Hematopoietic multipotent progenitor cell treated with erythropoietin and hydrocortisone succinate and interleukin-3 and kit ligand, for 6 days (in vitro differentiated cells): Measurements from ENCODE around the gene ZNF581.
A peak's percentile ranks its signal among the peaks of the same experiment; 100 is the strongest.

Experiments used
- DNase-seq: peaks from one replicate; pipeline ENCODE4 v3.0.0-alpha.2; 2015

Gene ZNF581

DNA sequence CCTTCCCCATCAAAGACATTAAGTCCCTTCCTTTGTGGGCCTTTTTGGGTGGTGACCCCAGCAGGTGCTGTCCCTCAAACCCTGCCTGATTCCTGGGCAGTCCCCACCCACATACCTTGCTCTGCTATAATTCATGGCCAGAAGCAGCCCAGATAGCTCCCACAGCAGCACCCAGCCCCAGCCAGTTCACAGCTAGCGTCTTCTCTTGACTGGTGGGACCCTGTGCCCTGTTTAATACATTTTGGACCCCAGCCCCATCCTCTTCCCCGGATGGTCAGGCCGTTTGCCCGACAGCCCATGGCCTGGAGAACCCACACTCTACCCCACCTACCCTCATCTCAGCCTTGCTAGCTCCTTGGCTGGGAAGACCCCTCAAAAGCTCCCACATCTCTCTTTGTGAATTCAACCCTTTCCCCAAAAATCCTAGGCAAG lies 6.7 kb downstream of the ZNF581 start:
- DNase-seq: no peak

DNA sequence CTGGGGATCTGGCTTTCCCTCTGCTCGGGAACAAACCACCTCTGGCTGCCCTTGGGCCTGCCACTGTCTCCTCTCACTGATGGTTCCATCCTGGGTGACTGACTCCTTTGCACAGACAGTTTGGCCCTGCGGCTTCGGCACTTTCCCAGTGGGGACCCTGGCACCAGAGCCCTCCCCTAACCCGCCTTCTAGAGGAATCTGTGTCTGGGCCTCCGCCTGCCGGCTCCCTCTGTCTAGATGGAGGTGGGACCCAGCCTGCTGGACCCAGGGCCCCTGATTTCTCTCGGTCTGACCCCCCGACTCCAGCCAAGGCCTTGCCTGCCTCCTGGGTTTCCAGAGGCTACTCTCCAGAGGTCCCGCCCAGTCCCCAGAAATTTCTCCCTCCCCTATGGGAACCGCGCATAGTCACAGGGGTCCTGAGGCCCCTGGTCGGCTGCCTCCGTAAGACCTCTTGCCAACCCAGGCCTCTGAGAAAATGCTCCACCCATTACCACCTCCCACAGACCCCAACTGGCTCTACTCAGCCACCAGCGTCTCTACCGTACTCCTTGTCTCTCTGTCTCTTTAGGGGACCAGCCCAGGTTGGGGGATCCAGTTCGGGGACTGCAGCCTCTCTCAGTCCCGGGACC lies 7.3 kb downstream of the ZNF581 start:
- DNase-seq: no peak

DNA sequence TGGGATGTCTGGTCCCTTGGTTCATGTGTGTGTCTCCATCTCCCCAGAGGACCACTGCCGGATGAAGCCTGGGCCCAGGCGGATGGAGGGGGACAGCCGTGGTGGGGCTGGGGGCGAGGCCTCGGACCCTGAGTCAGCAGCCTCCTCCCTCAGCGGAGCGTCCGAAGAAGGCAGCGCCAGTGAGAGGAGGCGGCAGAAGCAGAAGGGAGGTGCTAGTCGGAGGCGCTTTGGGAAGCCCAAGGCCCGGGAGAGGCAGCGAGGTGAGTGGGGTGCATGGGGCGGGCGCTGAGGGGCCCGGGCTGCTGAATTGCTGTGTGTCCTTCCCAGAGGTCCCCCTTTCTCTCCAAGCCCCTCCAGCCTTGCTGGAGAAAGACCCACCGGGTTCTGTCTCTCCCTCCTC lies 7.8 kb downstream of the ZNF581 start:
- no peak for DNase-seq

DNA sequence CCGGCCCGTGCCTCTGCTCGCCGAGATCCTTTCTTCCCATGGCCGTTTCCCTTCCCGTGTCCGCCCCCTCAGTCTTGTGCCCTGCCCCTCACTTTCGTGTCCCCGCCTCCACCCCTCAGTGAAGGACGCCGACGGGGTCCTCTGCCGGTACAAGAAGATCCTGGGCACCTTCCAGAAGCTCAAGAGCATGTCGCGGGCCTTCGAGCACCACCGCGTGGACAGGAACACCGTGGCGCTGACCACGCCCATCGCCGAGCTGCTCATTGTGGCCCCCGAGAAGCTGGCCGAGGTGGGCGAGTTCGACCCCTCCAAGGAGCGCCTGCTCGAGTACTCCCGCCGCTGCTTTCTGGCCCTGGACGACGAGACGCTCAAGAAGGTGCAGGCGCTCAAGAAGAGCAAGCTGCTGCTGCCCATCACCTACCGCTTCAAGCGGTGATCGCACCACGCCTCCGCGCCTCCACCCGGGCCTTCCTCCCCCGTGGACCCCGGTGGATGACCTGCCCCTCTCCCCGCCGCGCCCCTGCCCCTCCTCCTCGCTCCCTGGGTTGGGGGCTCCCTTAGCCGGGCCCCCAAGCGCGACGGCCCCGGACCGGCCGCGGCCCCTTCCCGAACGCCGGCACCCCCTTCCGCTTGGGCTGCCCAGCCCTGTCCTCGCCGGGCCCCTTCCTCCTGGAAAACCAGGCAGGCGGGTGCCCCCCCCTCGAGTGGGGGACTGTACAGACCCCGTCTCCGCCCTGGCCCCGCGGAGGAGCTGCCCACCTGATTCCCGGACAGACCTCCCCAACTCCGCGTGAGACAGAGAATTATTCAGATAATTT lies 9.1 kb downstream of the ZNF581 start:
- no peak for DNase-seq

DNA sequence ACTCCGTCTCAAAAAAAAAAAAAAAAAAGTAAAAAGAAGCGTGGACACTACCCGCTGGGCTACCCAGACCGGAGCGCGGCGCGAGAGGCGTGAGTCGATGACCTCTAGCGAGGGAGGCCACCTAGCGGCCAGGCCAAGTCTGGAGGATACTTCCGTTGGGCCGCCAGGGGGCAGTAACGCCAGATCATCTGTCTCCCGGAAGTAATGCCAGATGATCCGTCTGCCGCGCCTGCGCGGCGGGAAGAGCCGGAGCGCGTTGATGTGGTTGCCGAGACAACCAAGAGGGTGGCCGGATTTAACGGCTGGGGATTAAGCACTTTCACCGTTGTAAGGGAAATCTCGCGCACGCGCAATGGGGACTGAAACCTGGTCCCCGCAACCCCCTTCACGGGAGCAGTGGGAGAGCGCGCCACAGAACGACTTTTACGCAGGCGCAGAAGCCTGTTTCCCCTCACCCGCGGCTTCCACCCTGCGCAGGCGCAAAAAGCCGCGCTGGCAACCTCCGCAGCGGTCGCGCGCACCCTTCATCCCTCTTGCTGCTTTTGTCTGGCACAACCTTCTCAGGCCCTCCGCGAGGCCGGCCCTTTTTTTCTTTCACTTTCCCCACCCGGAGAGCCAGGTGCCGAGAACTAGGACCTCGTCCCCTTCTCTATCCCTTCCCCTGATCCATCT lies 10.3 kb downstream of the ZNF581 start:
- peak; percentile 99 for DNase-seq

DNA sequence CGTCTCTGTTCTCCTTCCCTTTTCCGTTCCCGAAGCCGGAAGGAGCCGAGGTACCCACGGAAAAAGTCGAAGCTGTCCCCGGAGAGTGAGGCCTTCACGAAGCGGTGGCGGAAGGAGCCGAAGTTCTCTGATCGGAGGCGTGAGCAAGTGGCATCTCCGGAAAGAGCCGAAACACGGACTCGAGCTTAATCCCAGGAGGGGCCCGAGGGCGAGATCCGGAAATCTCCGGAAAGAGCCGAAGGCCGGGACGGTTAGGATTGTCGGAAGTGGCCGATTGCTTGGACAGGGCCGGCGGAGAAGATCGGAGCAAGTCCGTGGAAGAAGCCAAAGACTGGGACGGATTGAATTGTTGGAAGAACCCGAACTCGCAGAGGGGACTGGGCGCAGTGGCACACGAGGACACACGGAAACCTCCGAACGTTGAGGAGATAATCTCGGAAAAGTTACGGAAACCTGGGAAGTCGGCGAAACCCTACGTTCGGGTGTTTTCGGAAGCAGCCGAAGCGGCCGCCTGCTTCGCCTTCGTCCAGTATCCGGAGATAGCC lies 10.9 kb downstream of the ZNF581 start:
- peak; percentile 100 for DNase-seq

DNA sequence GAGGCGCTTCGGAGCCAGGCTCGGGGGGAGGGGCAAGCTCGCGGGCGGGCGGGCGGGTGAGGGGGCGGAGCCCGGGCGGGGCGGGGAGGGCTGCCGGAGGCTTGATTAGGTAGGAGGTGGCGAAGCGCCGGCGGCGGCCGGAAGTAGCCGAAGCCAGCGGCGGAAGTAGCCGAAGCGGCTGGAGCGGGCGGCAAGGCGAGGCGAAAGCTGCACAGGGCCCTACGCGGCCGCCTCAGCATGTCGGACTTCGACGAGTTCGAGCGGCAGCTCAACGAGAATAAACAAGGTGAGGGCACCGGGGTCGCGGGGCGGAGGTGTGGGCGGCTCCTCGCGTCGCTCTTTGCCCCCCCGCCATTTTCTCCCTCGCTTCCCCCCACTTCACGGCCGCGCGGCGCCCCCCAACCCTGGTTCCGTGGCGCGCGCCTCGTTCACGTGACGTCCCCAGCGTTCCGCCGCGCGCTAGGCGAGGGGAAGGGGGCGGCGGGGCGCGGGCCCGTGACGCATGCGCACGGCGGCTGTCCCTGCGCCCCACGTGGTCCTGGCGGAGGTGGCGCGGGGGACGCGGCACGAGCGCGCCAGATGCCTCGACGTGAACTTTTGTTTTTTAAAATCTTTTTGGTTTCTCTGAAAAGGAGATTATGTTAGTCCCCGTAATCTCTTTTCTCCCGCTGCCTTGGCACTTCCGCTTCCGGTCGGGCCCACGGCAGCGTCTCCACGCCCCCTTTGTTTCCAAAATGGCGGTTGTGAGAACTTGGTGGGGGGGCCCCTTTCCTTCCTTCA lies 11.6 kb downstream of the ZNF581 start, which contains the start of gene U2AF2:
TSS of gene U2AF2 (plus strand) at position 168 of the 780 bp plus-strand sequence. CDS start at position 238, 70 bp downstream.
- peak; percentile 96 for DNase-seq

DNA sequence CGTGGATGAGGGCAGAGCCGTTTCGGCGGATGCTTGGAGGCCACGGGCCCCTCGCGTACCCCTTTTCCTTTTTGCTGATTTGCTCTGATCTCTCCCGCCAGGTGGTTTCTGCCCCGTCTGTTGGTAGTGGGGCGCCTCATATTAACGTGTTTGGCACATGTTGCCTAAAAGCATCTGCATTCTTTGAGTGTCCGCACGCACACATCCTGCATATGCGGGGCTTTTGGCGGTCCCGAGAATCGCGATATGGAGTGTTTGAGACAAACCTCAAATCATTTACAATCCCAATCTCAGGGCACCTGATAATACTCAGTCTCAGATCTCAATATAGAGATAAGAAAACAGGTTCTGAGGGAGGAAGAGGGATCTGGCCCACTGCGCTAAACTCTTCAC lies 12.2 kb downstream of the ZNF581 start:
- no peak for DNase-seq

DNA sequence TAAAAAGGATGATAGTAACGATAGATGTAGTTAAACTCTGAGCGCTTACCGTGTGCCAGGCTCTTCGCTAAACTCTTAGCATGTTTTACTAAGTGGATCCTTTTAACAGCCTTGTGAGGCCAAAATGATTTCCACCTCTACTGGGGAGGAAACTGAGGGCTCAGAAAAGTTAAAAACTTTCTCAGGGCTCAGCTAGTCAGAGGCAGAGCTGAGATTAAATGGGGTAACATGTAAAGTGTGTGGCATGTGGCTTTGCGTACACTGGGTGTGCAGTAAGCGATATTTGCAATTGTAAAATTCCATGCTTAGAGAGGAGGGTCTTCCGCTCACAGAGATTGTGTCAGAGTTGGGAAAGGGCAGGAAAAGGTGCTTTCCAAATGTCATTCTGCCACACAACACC lies 13.1 kb downstream of the ZNF581 start:
- DNase-seq: no peak

DNA sequence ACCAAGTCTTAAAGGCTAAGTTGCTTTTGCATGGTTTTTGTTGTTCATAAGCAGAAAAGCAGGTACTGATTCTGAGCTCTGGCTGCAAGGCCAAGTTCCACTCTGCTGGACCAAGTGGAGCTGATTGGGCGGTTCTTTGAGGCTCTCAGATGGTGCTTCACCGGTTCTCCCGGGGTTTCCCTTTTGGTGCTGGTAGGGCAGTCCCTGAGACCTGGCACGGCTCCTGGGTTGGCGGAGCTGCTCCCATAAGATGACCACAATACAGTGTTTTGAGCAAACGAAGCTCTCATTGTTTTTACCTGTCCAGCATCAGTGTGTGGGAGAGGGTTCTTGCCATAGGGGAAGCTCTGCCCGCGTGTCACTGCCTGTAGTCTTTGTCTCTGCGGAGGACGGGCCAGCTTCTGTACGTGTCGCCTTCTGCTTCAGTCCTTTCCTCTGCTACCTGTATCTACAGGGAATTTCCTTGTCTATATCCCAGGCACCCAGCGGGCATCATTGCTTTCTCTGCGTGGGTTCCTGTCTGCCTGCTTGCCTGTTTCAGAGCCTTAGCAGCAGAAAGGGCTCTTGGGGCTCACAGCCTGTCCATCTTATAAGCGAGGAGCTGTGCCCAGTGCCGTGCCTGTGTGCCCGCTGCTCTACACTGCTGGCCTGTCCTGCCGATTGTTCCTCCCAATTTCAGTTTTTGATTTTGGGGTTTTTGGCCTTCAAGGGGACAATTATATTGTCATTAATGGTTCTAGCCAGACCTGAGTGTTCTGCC lies 13.7 kb downstream of the ZNF581 start:
- DNase-seq: peak; percentile 32

DNA sequence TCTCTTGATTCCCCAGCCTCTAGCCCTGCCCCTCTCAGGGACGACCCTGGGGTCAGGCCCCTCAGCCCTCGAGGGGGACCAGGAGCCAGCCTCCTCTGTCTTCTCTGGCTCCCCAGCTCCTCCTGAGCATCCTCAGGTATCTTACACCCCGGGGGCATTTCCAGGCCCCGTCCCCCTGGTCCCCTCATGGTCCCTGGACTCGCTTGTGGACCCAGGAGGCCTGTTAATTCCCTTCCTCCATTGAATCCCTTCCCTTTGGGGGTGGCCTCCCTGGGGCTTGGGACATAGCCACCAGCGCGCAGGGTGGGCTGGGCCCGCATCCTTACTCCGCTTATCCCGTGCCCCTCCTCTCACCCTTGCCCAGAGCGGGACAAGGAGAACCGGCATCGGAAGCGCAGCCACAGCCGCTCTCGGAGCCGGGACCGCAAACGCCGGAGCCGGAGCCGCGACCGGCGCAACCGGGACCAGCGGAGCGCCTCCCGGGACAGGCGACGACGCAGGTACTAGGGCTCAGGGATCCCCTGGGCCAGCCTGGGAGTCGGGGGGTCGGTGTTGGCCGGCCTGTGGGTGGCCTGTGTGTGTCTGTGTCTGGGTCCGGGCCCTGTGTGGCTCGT lies 15.5 kb downstream of the ZNF581 start:
- no peak for DNase-seq

DNA sequence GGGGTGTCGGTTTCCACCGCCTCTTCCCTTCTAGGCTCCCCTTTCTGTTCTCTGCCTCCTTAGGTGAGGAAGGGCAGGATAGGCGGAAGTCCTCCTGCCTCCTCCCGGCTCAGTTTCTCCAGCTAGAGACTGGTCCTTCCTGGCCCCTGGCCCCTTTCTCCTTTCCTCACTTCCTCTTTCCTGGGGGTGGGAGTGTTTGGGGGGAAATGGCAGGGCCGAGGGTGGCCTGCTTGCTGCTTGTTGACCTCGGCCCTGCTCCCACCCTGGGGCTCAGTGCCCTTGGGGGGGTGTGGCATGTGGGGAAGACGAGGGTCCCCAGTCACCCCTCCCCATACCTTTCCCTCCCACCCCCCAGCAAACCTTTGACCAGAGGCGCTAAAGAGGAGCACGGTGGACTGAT lies 16.4 kb downstream of the ZNF581 start:
- DNase-seq: no peak

DNA sequence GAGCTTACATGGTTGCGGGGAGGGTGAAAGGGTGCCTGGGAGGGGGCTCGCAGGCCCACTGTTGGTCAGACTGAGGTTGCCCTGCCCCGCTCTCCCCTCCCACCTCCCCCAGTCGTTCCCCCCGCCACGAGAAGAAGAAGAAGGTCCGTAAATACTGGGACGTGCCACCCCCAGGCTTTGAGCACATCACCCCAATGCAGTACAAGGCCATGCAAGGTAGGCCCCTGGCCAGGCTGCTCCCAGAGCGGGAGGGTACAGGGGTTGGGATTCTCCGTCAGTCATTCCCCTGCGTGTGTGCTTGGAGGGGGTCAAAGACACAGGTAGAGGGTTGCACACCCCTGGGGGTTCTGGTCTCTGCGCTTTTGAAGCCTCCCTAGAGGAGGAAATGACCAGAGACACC lies 17.0 kb downstream of the ZNF581 start:
- no peak for DNase-seq

DNA sequence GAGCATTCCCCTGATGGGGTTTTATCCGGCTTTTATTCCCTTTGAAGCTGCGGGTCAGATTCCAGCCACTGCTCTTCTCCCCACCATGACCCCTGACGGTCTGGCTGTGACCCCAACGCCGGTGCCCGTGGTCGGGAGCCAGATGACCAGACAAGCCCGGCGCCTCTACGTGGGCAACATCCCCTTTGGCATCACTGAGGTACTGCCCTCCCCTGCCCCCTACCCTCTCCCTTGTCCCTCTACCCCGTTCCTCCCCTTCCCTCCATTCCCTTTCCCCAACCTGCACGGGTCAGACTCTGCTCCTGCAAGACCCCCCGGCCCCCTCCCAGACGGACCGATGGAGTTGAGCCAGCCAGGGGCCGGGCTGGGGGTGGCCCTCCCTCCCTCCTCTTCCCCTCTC lies 17.5 kb downstream of the ZNF581 start:
- no peak for DNase-seq

DNA sequence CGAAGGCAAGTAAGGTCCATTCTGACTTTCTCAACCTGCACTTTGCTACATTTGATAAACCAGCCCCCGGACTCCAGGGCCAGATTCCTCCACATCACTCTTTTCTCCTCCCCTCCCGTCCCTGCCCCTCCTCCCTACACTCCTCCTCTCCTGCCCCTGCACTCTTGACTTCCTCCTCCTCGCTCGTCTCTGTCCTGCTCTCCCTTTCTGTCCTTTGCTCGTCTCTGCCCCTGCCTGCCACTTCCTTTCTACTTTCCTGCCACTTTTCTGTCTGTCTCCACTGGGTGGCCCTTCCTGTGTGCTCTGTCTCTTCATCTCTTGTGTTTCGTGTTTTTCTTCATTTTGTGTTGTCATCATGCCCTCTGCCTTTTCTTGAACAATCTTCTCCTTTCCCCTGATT lies 18.4 kb downstream of the ZNF581 start:
- no peak for DNase-seq

DNA sequence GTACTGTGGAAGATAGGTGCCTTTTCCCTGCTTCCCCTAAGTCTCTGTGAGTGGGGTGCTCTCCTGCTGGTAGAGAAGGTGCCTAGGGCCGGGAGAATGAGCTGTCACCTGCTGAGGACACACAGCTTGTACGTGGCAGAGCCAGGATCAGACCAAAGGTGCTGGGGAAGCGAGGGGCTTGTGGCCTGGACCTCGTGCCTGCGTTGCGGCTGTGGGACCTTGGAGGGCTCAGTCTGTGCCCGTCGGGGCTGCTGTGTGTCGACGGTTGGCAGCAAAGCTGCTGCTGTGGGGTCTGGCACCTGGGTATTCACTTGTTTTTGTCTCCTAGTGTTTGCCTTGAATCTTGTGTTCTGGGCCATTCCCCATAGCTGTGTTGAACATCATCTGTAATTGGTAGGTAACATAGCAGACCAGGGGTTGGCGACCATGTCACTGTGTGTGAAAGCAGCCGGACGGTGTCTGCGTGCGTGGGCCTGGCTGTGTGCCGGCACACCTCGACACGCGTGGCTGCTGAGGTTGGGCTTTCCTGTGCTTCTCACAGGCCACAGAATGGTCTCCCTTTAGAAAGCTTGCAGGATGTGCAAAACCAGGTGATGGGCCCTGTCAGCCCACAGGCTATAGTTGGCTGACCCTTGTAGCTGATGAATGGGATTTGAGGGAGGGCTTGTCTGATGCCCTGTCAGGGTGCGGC lies 20.5 kb downstream of the ZNF581 start:
- DNase-seq: no peak

DNA sequence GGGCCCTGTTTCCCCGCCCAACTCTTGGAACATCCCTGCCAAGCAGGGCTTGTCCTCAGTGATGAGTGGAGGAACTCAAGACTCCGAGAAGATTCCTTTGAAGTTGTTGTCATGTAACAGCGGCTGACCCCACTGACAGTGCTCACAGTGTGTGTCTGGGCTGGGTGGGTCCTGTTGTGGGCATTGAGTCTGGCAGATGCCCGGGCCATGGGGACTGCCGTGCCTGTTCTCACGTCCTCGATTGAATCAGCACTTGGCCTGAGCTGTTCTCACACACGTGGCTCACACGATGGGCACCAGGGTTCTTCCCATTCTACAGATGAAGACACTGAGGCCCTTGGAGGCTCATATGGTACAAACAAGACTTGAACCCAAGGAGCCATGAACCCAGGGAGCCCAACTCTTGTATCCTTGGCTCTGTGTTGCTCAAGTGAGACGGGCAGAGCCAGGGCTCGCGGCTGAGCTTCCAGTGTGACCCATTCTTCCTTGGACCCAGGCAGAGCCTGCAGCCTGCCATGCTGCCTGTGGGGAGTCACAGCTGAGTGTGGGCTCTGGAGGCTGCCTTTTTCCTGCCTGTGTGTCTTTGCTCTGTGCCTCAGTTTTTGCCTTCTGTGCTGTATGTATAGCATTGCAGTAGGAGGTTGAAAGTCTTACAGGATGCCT lies 23.0 kb downstream of the ZNF581 start:
- DNase-seq: no peak

DNA sequence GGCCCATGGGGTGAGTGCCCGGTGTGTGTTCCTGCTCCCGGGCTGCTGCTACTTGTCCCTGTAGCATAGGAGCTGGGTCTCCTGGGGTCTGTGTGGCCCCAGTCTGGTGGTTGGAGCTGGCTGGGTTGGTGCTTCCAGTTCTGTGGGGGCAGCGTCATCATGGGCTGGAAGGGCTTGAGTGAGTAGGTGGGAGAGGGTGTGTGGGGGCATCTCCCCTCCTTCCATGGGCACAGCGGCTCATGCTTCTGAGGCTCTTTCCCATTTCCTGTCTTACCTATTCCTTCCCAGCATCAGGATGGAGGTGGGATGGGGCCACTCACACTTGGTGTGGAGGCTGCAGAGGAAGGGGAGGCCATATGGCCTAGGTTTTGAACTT lies 23.5 kb downstream of the ZNF581 start:
- no peak for DNase-seq

DNA sequence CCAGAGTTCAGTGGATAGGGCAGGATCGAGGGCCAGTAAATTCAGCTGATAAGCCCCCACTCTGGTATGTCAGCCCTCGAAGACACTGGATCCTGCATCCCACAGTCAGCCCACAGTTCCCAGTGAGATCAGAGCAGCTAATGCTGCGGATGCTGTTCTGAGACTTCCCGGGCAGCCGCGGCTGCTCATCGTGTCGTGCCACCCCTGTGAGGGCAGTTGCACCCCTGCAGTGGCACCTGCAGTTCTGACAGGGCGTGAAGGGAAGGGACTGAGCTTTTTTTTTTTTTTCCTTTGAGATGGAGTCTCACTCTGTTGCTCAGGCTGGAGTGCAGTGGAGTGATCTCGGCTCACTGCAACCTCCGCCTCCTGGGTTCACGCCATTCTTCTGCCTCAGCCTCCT lies 24.1 kb downstream of the ZNF581 start:
- no peak for DNase-seq

DNA sequence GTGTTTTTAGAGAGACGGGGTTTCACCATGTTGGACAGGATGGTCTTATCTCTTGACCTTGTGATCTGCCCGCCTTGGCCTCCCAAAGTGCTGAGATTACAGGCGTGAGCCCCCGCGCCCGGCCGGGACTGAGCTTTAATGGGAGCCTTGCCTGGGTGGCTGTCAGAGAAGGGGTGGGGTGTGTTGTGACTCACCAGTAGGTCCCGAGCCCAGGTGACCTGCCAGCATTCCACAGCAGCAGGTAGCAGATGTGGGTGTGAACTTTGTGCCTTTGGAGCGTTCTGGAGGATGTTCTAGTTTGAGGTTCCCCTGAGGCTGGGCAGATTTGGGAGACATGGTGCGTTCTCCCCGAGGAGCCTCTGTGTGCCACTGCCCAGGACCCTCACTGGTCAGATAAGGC lies 24.5 kb downstream of the ZNF581 start:
- DNase-seq: no peak
